Upper lobe of left lung (tissue), 6 donors: Measurements from ENCODE around the gene BRI3BP. TPM values are rescaled to one million over a fixed set of nuclear protein-coding genes. Genes with fewer than 3 reads are reported as not detected.
"Not testable (repeated sequence)": the region's sequence is repeated elsewhere in the genome, so short reads cannot be mapped to it uniquely, and the experiment has no call there.

Source experiments
- ATAC-seq, 2 donors: fragments of 200-7000 bp; cut with Tn5 transposase; one replicate each; pipeline ENCODE4 v1.9.1; 2022; ENCODE audit warnings: mild to moderate bottlenecking in 2 of 2, moderate library complexity in 2 of 2; ENCODE audit not compliant: low FRiP score in 2 of 2
- DNase-seq, 2 donors: peaks; one replicate each; pipeline ENCODE4 v3.0.0-alpha.2; 2019 to 2020
- H3K27ac ChIP-seq, 4 donors: fragments of 200-600 bp; sonication (generic); one replicate each; pipeline ENCODE4 v1.5.1; 2016 to 2019
- H3K27me3 ChIP-seq, 4 donors: fragments of 200-600 bp; sonication (generic); one replicate each; pipeline ENCODE4 v1.5.1; 2017 to 2019
- H3K36me3 ChIP-seq, 4 donors: fragments of 200-600 bp; sonication (generic); one replicate each; pipeline ENCODE4 v1.5.1; 2016 to 2019
- H3K4me1 ChIP-seq, 4 donors: fragments of 200-600 bp; sonication (generic); one replicate each; pipeline ENCODE4 v1.5.1; 2018 to 2019
- H3K4me3 ChIP-seq, 4 donors: fragments of 200-600 bp; sonication (generic); one replicate each; pipeline ENCODE4 v1.5.1; 2017 to 2019; ENCODE audit warnings: mild to moderate bottlenecking in 2 of 4, moderate library complexity in 1 of 4
- H3K9me3 ChIP-seq, 4 donors: fragments of 200-600 bp; sonication (generic); one replicate each; pipeline ENCODE4 v1.5.1; 2018 to 2019
- EP300 ChIP-seq, 4 donors: sonication (generic); formaldehyde crosslinking; IDR thresholded peaks; one replicate each; pipeline ENCODE4 v1.5.1; 2017; ENCODE audit warnings: antibody characterized with exemption in 4 of 4, control low read depth in 2 of 4
- POLR2A ChIP-seq, 4 donors: fragments of 450-650 bp; IDR thresholded peaks; one replicate each; pipeline ENCODE4 v1.5.1; 2016 to 2017; ENCODE audit warnings: antibody characterized with exemption in 4 of 4, mild to moderate bottlenecking in 2 of 4
- POLR2AphosphoS5 ChIP-seq, 2 donors: sonication (generic); formaldehyde crosslinking; IDR thresholded peaks; one replicate each; pipeline ENCODE4 v1.5.1; 2017; ENCODE audit warnings: antibody characterized with exemption in 2 of 2
- WGBS, 2 donors: methylation state at CpG; one replicate each; pipeline ENCODE4 v1.1.5; 2017 to 2018; 5-methylcytosine and 5-hydroxymethylcytosine counted together
- total RNA-seq, 6 donors: library from RNA; depleted of rRNA in 4 of 6; stranded (reverse); fragments of >200 nt in 4 of 6; gene quantifications; one replicate each; pipeline versions ENCODE4 v1.1.0 to v1.2.1, GENCODE V29; 2016 to 2021
- TF ChIP-seq, protein P1 (sequence below), 6 experiments: fragments of 450-650 bp in 4 of 6; fragments of 200-600 bp in 2 of 6; sonication (generic) in 2 of 6; IDR thresholded peaks; one replicate each; pipeline ENCODE4 v1.5.1; 2016 to 2019; ENCODE audit warnings: antibody characterized with exemption in 6 of 6
- donor health status: DM: no; HTN: no; CAD: no; lungs with moderate emphysema.
- donor health status: DM: no; HTN: yes; CAD: no; lungs with severe emphysema.

The BRI3BP gene
- total RNA-seq, 6 donors from 2014 or later, result 3.1 to 8.5 (median 6.7) TPM

DNA sequence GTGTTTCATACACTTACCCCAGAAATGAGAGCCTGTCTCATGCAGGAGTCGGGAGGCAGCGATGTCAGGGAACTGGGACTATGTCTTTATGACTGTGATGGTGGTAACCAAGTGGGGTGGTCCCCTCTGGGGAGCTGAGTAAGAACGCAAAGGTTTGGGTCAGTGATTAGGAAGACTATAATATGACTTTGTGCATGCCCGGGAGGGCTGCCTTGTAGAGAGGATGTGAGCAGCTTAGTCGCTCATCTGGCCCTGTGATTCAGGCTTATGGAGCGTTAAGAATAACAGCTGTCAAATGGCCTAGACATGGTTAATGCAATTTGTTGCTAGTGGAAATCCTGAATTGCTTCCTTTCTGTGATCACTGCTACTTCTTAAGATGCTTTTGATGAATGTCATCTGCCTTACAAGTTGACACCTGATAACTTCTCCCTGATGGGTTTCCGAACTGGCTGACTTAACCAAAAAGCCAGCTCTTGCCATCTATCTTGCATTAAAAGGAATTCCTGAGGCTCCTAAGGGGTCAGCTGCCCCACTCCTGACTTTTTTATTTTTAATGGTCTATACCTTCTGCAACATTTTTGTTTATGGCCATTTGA is 36.4 kb downstream of the BRI3BP start:
- no peak overlapping the region for H3K4me3 ChIP-seq
- ATAC-seq (no peak), DNase-seq (no peak)
- WGBS, 2 donors, result 85 to 91% methylated on average over 7 of the region's 7 CpGs
- no peaks in the 10 kb centered on the region for H3K36me3 ChIP-seq
- TF ChIP-seq POLR2A (IDR thresholded peaks at IDR 0.05) (no peak), POLR2AphosphoS5 (IDR thresholded peaks at IDR 0.05) (no peak), EP300 (IDR thresholded peaks at IDR 0.05) (no peak)
- TF ChIP-seq, protein P1, sequence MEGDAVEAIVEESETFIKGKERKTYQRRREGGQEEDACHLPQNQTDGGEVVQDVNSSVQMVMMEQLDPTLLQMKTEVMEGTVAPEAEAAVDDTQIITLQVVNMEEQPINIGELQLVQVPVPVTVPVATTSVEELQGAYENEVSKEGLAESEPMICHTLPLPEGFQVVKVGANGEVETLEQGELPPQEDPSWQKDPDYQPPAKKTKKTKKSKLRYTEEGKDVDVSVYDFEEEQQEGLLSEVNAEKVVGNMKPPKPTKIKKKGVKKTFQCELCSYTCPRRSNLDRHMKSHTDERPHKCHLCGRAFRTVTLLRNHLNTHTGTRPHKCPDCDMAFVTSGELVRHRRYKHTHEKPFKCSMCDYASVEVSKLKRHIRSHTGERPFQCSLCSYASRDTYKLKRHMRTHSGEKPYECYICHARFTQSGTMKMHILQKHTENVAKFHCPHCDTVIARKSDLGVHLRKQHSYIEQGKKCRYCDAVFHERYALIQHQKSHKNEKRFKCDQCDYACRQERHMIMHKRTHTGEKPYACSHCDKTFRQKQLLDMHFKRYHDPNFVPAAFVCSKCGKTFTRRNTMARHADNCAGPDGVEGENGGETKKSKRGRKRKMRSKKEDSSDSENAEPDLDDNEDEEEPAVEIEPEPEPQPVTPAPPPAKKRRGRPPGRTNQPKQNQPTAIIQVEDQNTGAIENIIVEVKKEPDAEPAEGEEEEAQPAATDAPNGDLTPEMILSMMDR (IDR thresholded peaks at IDR 0.05), result no peak
- no peaks in the 10 kb centered on the region for H3K4me1 ChIP-seq
- no peaks in the 10 kb centered on the region for H3K27me3 ChIP-seq
- H3K27ac ChIP-seq, result no peak overlapping the region
- H3K9me3 ChIP-seq, result peaks cover 0 to 3% (median under 1%) of the 10 kb centered on the region in 4 donors

DNA sequence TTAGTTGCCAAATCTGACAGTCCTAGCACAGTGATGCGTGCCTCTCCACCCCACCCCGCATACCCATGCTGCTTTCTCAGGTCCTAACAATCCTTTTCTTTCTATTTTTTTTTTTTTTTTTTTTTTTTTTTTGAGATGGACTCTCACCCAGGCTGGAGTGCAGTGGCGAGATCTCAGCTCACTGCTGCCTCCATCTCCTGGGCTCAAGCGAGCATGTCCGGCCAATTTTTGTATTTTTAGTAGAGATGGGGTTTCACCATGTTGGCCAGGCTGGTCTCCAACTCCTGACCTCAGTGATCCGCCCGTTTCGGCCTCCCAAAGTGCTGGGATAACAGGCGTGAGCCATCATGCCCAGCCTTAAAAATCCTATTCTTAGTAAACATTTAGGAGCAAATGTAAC is 38.0 kb downstream of the BRI3BP start:
- H3K4me1 ChIP-seq, H3K36me3 ChIP-seq, ATAC-seq, H3K4me3 ChIP-seq, H3K27me3 ChIP-seq, DNase-seq, H3K27ac ChIP-seq, H3K9me3 ChIP-seq: not testable (repeated sequence)
- WGBS, 2 donors, result 85% methylated on average over 9 of the region's 9 CpGs

DNA sequence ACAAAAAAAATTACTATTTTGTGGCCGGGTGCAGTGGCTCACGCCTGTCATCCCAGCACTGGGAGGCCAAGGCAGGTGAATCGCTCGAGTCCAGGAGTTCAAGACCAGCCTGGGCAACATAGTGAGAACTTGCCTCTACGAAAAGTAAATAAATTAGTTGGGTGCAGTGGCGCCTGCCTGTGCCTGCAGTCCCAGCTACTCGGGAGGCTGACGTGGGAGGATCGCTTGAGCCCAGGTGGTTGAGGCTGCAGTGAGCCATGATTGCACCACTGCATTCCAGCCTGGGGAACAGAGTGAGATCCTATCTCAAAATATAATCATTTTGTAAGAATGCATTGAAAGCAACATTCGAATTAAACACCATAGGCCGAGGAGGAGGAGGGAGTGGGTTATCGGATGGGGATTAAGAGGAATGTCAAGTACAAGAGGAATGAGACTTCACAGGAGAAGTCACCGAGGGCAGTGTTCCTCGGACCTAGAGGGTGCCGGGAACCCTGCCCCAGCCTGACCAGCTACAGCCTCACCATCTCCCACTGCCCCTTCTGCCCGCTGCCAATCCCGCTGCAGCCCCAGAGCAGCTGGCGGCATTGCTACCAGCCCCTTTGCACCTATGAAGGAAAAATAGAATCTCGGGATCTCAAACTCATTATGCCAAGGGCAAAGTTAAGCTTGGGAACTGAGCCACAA is 39.2 kb downstream of the BRI3BP start:
- Histone ChIP-seq H3K36me3 (no peaks in the 10 kb centered on the region), H3K4me1 (no peaks in the 10 kb centered on the region), H3K27me3 (no peaks in the 10 kb centered on the region), H3K4me3 (no peak overlapping the region), H3K27ac (no peak overlapping the region), H3K9me3 (peaks cover 0 to 4% (median 2%) of the 10 kb centered on the region in 4 donors)
- TF ChIP-seq EP300 (IDR thresholded peaks at IDR 0.05), result no peak
- TF ChIP-seq, protein P1 (IDR thresholded peaks at IDR 0.05), result no peak
- TF ChIP-seq POLR2AphosphoS5 (IDR thresholded peaks at IDR 0.05), result no peak
- TF ChIP-seq POLR2A (IDR thresholded peaks at IDR 0.05), result no peak
- DNase-seq (no peak), ATAC-seq (no peak)
- 84 to 85% methylated on average over 19 of the region's 19 CpGs for WGBS, 2 donors

DNA sequence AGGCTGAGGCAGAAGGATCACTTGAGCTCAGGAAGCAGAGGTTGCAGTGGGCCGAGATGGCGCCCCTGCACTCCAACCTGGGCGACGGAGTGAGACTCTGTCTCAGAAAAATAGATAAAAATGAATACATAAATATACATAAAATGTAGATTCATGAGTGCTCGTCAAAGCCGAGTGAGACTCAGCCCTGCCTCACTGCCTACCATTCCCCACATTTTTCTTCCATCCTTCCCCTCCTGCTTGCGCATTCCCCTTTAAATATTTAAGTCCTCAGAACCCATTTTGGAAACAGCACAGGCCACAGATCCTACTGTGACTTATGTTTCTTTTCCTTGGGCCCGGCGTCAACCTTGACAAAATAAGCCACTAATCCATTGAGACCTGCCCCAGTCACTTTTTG is 39.8 kb downstream of the BRI3BP start:
- TF ChIP-seq EP300 (IDR thresholded peaks at IDR 0.05) (no peak), POLR2A (IDR thresholded peaks at IDR 0.05) (no peak), POLR2AphosphoS5 (IDR thresholded peaks at IDR 0.05) (no peak)
- TF ChIP-seq, protein P1 (IDR thresholded peaks at IDR 0.05), result no peak
- H3K36me3 ChIP-seq, result no peaks in the 10 kb centered on the region
- WGBS, 2 donors, result 90% methylated on average over 9 of the region's 9 CpGs
- DNase-seq (no peak), ATAC-seq (no peak)
- H3K9me3 ChIP-seq, result peaks cover 0 to 4% (median 2%) of the 10 kb centered on the region in 4 donors
- no peak overlapping the region for H3K27ac ChIP-seq
- H3K4me1 ChIP-seq, result no peaks in the 10 kb centered on the region
- no peak overlapping the region for H3K4me3 ChIP-seq
- H3K27me3 ChIP-seq, result no peaks in the 10 kb centered on the region

DNA sequence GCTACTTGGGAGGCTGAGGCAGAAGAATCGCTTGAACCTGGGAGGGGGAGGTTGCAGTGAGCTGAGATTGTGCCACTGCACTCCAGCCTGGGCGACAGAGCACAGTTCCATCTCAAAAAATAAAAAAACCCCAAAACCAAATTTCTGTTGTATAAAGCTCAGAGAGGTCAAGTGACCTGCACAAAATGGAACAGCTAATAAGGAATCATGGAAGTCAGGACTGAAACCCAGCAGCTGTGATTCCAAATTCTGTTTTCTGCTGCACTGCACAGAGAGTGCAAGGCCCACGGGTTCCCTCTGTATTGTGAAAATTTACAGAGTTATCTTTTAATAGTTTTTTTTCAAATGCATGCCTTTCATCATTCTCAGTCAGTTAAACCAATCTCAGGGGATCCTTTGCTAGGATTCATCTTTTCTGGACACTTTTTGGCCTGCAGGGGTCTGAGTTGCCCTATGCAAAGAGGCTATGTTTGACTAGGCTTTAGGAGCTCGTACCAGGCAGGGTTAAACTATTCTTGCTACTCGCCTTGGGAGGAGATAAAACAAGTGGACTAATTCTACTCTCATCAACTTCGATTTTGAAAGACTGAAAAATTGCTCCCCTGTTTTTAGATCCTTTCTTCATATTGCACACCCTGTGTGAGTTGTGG is 45.7 kb downstream of the BRI3BP start:
- Histone ChIP-seq H3K36me3 (no peaks in the 10 kb centered on the region), H3K4me3 (no peak overlapping the region), H3K27ac (no peak overlapping the region), H3K27me3 (no peaks in the 10 kb centered on the region), H3K4me1 (no peaks in the 10 kb centered on the region), H3K9me3 (peaks cover 0 to 4% (median 2%) of the 10 kb centered on the region in 4 donors)
- 75 to 78% methylated on average over 6 of the region's 6 CpGs for WGBS, 2 donors
- no peak for ATAC-seq
- no peak for DNase-seq
- TF ChIP-seq EP300 (IDR thresholded peaks at IDR 0.05) (no peak), POLR2AphosphoS5 (IDR thresholded peaks at IDR 0.05) (no peak), POLR2A (IDR thresholded peaks at IDR 0.05) (no peak)
- TF ChIP-seq, protein P1 (IDR thresholded peaks at IDR 0.05), result no peak
